Aorta (tissue), 5 donors: Measurements from ENCODE around the gene PAK1. TPM values are rescaled to one million over a fixed set of nuclear protein-coding genes. Genes with fewer than 3 reads are reported as not detected.
"Not testable (repeated sequence)": the region's sequence is repeated elsewhere in the genome, so short reads cannot be mapped to it uniquely, and the experiment has no call there.

Source experiments
- ATAC-seq: fragments of 200-7000 bp; cut with Tn5 transposase; one replicate; pipeline ENCODE4 v1.9.1; 2022; ENCODE audit warnings: moderate library complexity; ENCODE audit not compliant: low FRiP score
- DNase-seq, 2 donors: peaks; one replicate each; pipeline ENCODE4 v3.0.0-alpha.2; 2020
- H3K27ac ChIP-seq, 2 donors: one replicate each; pipeline ENCODE4 v1.5.1; 2013; ENCODE audit warnings: low read length in 2 of 2, mild to moderate bottlenecking in 2 of 2, moderate library complexity in 2 of 2, control low read depth in 1 of 2, inconsistent platforms in 1 of 2, low read depth in 1 of 2
- H3K27me3 ChIP-seq, 2 donors: one replicate each; pipeline ENCODE4 v1.6.1; 2013; ENCODE audit warnings: control low read depth in 1 of 2, low read length in 1 of 2, mild to moderate bottlenecking in 1 of 2, moderate library complexity in 1 of 2; ENCODE audit not compliant: insufficient read depth in 2 of 2, control insufficient read depth in 1 of 2
- H3K36me3 ChIP-seq, 2 donors: one replicate each; pipeline ENCODE4 v1.6.1; 2013; ENCODE audit warnings: control low read depth in 1 of 2, low read length in 1 of 2, mild to moderate bottlenecking in 1 of 2; ENCODE audit not compliant: insufficient read depth in 2 of 2, control insufficient read depth in 1 of 2
- H3K4me1 ChIP-seq, 2 donors: one replicate each; pipeline ENCODE4 v1.6.1; 2013; ENCODE audit warnings: low read length in 2 of 2, control low read depth in 1 of 2, mild to moderate bottlenecking in 1 of 2, moderate library complexity in 1 of 2; ENCODE audit not compliant: insufficient read depth in 2 of 2, control insufficient read depth in 1 of 2
- H3K4me3 ChIP-seq, 2 donors: one replicate each; pipeline ENCODE4 v1.5.1; 2013; ENCODE audit warnings: low read length in 2 of 2, control low read depth in 1 of 2, mild to moderate bottlenecking in 1 of 2
- H3K9me3 ChIP-seq: one replicate; pipeline ENCODE4 v1.6.1; 2013; ENCODE audit warnings: mild to moderate bottlenecking, low read length; ENCODE audit not compliant: control insufficient read depth
- WGBS, 2 donors: extraction: QIAGEN DNeasy Blood & Tissue Kit; methylation state at CpG; one replicate each; pipeline ENCODE4 v1.1.7; 2013; 5-methylcytosine and 5-hydroxymethylcytosine counted together
- intact Hi-C, 2 donors: fragments of 100-400 bp; cut with DNase I; formaldehyde crosslinking; loops; one replicate each; pipeline versions ENCODE4 v1.14.2 to v1.15.0; 2022
- polyA plus RNA-seq, 2 donors: library from polyadenylated mRNA; stranded (reverse); fragments of 200-250 nt; gene quantifications; one replicate each; pipeline ENCODE4 v1.2.3, GENCODE V29; 2013
- total RNA-seq, 2 donors: library from RNA; stranded (reverse); fragmentation: NEBNext Ultra II Directional; extraction: Animal tissue kit (Norgen Biotek cat#: 25700); gene quantifications; one replicate each; pipeline ENCODE4 v1.2.1, GENCODE V29; 2021
- donor health status: healthy with polysubstance abuse.
- donor health status: Bipolar disorder and iron deficiency.
- donor health status: DM: no; HTN: no; CAD: no.
- donor health status: DM: no; HTN: no; CAD: no.
- donor health status: DM: yes; HTN: yes; CAD: no.

Gene PAK1
- total and polyA plus RNA-seq, 4 donors, result 9.4 to 42.6 (median 19.4) TPM

DNA sequence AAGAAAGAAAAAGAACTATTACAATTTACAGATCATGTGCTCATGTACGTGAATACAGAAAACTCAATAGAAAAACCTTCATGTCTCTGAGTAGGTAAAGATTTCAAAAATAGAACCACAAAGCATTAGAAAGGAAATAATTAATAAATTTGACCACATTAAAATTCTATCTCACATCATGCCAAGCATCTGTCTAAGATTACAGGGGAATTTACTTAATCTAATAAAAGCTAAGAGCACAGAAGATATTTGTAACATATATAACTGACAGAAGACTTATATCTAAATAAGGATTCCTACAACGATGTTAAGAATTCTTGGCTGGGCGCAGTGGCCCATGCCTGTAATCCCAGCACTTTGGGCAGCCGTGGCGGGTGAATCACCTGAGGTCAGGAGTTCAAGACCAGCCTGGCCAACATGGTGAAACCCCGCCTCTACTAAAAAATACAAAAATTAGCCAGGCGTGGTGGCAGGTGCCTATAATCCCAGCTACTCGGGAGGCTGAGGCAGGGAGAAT lies 88.6 kb downstream of the PAK1 start:
- H3K9me3 ChIP-seq, H3K27ac ChIP-seq, H3K4me3 ChIP-seq, H3K36me3 ChIP-seq, ATAC-seq, DNase-seq, H3K4me1 ChIP-seq, H3K27me3 ChIP-seq, intact Hi-C loops: not testable (repeated sequence)
- 59 to 69% methylated on average over 8 of the region's 8 CpGs for WGBS, 2 donors

DNA sequence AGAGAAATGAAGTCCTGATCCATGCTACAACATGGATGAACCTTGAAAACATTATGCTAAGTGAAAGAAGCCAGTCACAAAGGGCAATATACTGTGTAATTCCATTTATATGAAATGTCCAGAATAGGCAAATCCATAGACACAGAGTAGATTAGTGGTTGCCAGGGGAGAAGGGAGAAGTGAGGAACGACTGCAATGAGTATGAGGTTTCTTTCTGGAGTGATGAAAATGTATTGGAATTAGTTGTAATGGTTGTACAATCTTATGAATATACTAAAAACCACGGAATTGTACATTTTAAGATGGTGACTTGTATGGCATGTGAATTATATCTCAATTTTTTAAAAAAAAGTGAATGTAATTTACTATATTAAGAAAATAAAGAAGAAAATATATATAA lies 89.3 kb downstream of the PAK1 start:
- Histone ChIP-seq H3K4me3 (no peak overlapping the region), H3K36me3 (peaks cover 0 to 2% of the 10 kb centered on the region in 2 donors), H3K9me3 (no peaks in the 10 kb centered on the region), H3K27ac (no peak overlapping the region), H3K27me3 (no peaks in the 10 kb centered on the region), H3K4me1 (peaks cover 0 to 3% of the 10 kb centered on the region in 2 donors)
- no peak for DNase-seq
- WGBS, 2 donors, result 45 to 46% methylated on average over 2 of the region's 2 CpGs
- intact Hi-C loops, result no loop called here
- no peak for ATAC-seq

GRCh38 chr11:77383349-77383748 lies 90.5 kb downstream of the PAK1 start:
- ATAC-seq, H3K36me3 ChIP-seq, H3K27ac ChIP-seq, H3K4me3 ChIP-seq, intact Hi-C loops, H3K27me3 ChIP-seq, H3K4me1 ChIP-seq, H3K9me3 ChIP-seq, DNase-seq: not testable (repeated sequence)
- WGBS, 2 donors, result 96 to 97% methylated on average over 7 of the region's 7 CpGs

DNA sequence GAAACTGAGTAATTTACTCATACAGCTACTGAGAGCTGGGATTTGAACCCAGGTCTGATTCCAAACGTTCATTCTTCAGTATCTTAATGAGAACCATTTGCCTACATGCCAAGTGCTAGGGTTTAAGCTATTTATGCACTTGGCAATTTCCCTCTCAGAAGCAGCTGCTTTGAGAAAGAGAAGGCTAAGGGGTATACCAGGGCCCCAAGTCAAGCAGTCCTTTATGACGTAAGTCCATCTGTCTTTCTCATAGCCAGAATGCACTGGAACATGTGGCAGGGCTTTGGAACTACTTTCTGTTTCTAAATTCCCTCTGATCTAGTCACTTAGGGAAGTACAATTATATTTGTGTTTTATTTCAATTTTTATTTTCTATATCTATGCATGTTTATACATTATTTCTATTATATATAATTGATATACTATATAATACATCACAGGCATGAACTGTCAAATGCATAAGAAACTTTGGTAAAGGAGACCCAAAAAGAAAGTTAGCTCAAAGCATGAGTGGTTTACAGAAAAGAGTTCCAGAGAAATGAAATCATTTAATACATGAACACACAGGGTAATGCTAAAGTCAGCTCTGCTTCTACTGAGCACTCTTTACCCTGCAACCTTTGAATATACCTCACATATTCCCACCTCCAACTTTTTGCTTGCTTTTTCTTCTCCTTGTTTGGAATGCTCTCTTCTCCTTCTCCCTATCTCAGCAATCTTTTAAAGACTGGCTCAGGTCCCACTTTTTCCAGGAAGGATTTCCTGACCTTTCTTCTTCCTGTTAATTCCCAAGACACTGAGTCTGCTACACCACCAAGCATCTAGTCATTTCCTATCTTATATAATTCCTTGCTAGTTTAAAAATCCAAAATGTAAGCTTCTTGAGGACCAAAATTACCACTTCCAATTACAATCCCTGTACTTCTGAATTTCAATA lies 91.9 kb downstream of the PAK1 start:
- ATAC-seq (no peak), DNase-seq (no peak)
- 6 to 8% methylated on average over 2 of the region's 2 CpGs for WGBS, 2 donors
- H3K27ac ChIP-seq, result no peak overlapping the region
- peaks cover 0 to 9% of the 10 kb centered on the region in 2 donors for H3K36me3 ChIP-seq
- intact Hi-C loops, result no loop called here
- no peaks in the 10 kb centered on the region for H3K27me3 ChIP-seq
- H3K4me1 ChIP-seq, result peaks cover 0 to 3% of the 10 kb centered on the region in 2 donors
- H3K9me3 ChIP-seq, result no peaks in the 10 kb centered on the region
- H3K4me3 ChIP-seq, result no peak overlapping the region

- 90% methylated on average over 5 of the region's 5 CpGs for WGBS, 2 donors
- Histone ChIP-seq H3K27ac (no peak overlapping the region), H3K9me3 (no peaks in the 10 kb centered on the region), H3K36me3 (peaks cover 0 to 11% of the 10 kb centered on the region in 2 donors), H3K27me3 (no peaks in the 10 kb centered on the region), H3K4me3 (no peak overlapping the region), H3K4me1 (no peaks in the 10 kb centered on the region)
- intact Hi-C loops, result no loop called here
- ATAC-seq, result no peak
- no peak for DNase-seq
These were observed 94.0 kb downstream of the PAK1 start for GRCh38 chr11:77379934-77380333.

GRCh38 chr11:77379253-77379652 lies 94.6 kb downstream of the PAK1 start:
- H3K9me3 ChIP-seq, result no peaks in the 10 kb centered on the region
- no peak overlapping the region for H3K27ac ChIP-seq
- DNase-seq, result no peak
- intact Hi-C loops, result no loop called here
- no peak for ATAC-seq
- no peak overlapping the region for H3K4me3 ChIP-seq
- H3K27me3 ChIP-seq, result no peaks in the 10 kb centered on the region
- peaks cover 0 to 11% of the 10 kb centered on the region in 2 donors for H3K36me3 ChIP-seq
- 89 to 92% methylated on average over 4 of the region's 4 CpGs for WGBS, 2 donors
- H3K4me1 ChIP-seq, result no peaks in the 10 kb centered on the region

DNA sequence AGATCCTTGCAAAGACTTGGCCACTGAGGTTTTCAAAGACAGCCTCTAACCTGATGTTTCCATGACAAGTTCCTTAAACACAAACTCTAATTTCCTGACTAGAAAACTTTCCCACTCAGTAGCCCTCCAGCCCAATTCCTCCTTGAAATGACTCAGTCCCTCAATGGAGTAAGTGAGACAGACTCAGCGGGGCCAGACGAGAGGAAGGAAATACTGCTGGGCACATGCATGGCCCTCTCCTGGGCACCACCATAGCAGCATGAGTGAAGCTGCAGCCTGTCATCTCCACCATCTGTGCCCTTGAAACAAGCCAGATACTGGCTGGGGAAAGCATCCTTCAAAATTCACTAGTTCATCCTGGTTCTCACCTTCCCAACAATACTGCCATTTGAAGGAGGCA lies 96.2 kb downstream of the PAK1 start:
- Histone ChIP-seq H3K36me3 (peaks cover 0 to 10% of the 10 kb centered on the region in 2 donors), H3K4me3 (no peak overlapping the region), H3K27me3 (no peaks in the 10 kb centered on the region), H3K27ac (no peak overlapping the region), H3K9me3 (no peaks in the 10 kb centered on the region), H3K4me1 (no peaks in the 10 kb centered on the region)
- intact Hi-C loops, result no loop called here
- no peak for DNase-seq
- no peak for ATAC-seq
- 78 to 84% methylated on average over 2 of the region's 2 CpGs for WGBS, 2 donors

- Histone ChIP-seq H3K27me3 (no peaks in the 10 kb centered on the region), H3K27ac (no peak overlapping the region), H3K36me3 (peaks cover 0 to 10% of the 10 kb centered on the region in 2 donors), H3K4me3 (no peak overlapping the region), H3K9me3 (no peaks in the 10 kb centered on the region), H3K4me1 (no peaks in the 10 kb centered on the region)
- ATAC-seq (no peak), DNase-seq (no peak)
- intact Hi-C loops, result no loop called here
- WGBS, 2 donors, result 94 to 95% methylated on average over 2 of the region's 2 CpGs
These were observed 98.8 kb downstream of the PAK1 start for GRCh38 chr11:77375107-77375506.

DNA sequence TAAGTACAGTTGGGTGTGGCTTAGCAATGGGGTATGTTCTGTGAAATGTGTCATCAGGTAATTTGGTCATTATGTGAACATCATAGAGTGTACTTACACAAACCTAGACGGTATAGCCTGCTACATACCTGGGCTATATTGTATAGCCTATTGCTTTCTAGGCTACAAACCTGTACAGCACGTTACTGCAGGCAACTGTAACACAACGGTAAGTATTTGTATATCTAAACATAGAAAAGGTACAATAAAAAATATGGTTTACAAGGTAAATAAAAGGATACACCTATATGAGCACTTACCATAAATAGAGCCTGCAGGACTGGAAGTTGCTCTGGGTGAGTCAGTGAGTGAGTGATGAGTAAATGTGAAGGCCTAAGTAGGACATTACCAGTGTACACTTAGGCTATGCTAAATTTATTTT lies 99.3 kb downstream of the PAK1 start:
- Histone ChIP-seq H3K36me3 (peaks cover 0 to 10% of the 10 kb centered on the region in 2 donors), H3K27ac (no peak overlapping the region), H3K27me3 (no peaks in the 10 kb centered on the region), H3K4me3 (no peak overlapping the region), H3K9me3 (no peaks in the 10 kb centered on the region), H3K4me1 (no peaks in the 10 kb centered on the region)
- intact Hi-C loops, result no loop called here
- ATAC-seq (no peak), DNase-seq (no peak)
- 91 to 95% methylated on average over 3 of the region's 3 CpGs for WGBS, 2 donors
